HUES64 (cell line): ENCODE data around the gene XPOT.

Experiments
- H3K27ac ChIP-seq: 2 replicates; pipeline ENCODE4 v1.7.0; 2013; ENCODE audit warnings: low read depth, low read length, inconsistent platforms
- H3K27me3 ChIP-seq: 2 replicates; pipeline ENCODE4 v1.6.1; 2013; ENCODE audit warnings: mild to moderate bottlenecking, low read length; ENCODE audit not compliant: insufficient read depth
- H3K36me3 ChIP-seq: 2 replicates; pipeline ENCODE4 v1.6.1; 2013; ENCODE audit warnings: mild to moderate bottlenecking, low read length; ENCODE audit not compliant: insufficient read depth
- H3K4me1 ChIP-seq: 2 replicates; pipeline ENCODE4 v1.6.1; 2013; ENCODE audit warnings: mild to moderate bottlenecking, low read length, moderate library complexity; ENCODE audit not compliant: insufficient read depth
- H3K4me3 ChIP-seq: 2 replicates; pipeline ENCODE4 v1.5.1; 2013; ENCODE audit warnings: mild to moderate bottlenecking, low read length, moderate library complexity
- H3K9ac ChIP-seq: 2 replicates; pipeline ENCODE4 v1.6.1; 2013; ENCODE audit warnings: mild to moderate bottlenecking, low read depth, low read length
- H3K9me3 ChIP-seq: 2 replicates; pipeline ENCODE4 v1.6.1; 2013; ENCODE audit warnings: low read depth, low read length; ENCODE audit not compliant: insufficient read depth
- WGBS: fragments of 150-250, 120-280 bp; methylation state at CpG from one replicate; pipeline ENCODE4 v1.1.7; 2013; ENCODE audit warnings: missing lambda C conversion rate; 5-methylcytosine and 5-hydroxymethylcytosine counted together

Gene XPOT

DNA sequence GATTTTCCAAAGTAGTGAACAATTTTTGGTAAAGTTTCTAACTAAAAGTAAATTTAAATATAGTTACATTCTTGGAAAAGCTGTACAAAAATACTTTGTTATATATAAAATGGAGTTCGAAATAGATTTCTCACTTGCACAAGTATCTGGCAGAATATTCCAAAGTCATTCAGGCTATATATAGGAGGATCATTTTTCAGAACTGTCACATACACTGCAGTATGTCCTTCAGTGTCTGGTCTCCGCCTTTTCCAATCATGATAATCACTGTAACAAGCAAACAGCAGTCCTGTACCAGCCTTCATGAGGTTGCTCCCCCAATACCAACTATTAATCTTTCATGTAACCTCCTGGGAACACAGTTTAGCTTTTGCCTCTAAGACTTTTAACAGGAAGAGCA is 66.3 kb downstream of the XPOT start:
- Histone ChIP-seq H3K9me3 (peaks cover 5% of the 10 kb centered on the region; the same call in 1 of the 2 replicates), H3K9ac (no peak overlapping the region), H3K4me3 (no peak overlapping the region), H3K36me3 (peaks cover 91% of the 10 kb centered on the region), H3K27me3 (no peaks in the 10 kb centered on the region), H3K4me1 (no peaks in the 10 kb centered on the region), H3K27ac (no peak overlapping the region)
- 93% methylated on average over 1 of the region's 2 CpGs for WGBS

DNA sequence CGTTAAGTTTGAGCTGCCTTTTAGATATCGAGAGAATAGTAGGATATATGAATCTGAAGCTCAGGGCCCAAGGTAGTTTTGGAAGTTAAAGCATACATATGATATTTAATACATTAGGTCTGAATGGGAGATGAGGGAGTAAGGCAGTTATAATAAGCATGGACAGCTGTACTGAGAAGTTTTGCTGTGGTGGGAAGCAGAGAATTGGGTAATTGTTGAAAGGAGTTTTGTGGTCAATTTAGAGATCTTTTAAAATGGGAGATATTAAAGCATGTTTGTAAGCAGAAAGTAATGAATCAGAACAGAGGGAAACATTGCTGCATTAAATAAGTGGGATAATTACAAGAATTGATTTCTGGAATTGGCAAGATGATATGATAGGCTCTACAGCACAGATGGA is 69.0 kb downstream of the XPOT start:
- Histone ChIP-seq H3K9me3 (peaks cover 16% of the 10 kb centered on the region), H3K9ac (no peak overlapping the region), H3K4me1 (no peaks in the 10 kb centered on the region), H3K36me3 (peaks cover 82% of the 10 kb centered on the region), H3K27me3 (no peaks in the 10 kb centered on the region), H3K4me3 (no peak overlapping the region), H3K27ac (no peak overlapping the region)
- over 99% methylated on average over 2 of the region's 2 CpGs for WGBS

GRCh38 chr12:64475518-64475917 is 71.3 kb downstream of the XPOT start:
- 97% methylated on average over 4 of the region's 4 CpGs for WGBS
- Histone ChIP-seq H3K9me3 (peaks cover 16% of the 10 kb centered on the region), H3K27ac (no peak overlapping the region), H3K9ac (no peak overlapping the region), H3K4me3 (no peak overlapping the region), H3K36me3 (peaks cover 79% of the 10 kb centered on the region), H3K27me3 (no peaks in the 10 kb centered on the region), H3K4me1 (no peaks in the 10 kb centered on the region)

DNA sequence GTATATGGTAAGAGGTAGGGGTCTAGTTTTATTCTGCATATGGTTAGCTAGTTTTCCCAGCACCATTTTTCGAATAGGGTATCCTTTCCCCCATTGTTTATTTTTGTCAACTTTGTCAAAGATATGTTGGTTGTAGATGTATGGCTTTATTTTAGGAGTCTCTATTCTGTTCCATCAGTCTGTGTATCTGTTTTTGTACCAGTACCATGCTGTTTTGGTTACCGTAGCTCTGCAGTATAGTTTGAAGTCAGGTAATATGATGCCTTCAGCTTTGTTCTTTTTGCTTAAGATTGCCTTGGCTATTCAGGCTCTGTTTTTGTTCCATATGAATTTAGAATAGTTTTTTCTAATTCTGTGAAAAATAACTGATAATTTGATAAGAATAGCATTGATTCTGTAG is 72.7 kb downstream of the XPOT start:
- peaks cover 81% of the 10 kb centered on the region for H3K36me3 ChIP-seq
- no peak overlapping the region for H3K9ac ChIP-seq
- H3K4me1 ChIP-seq, result no peaks in the 10 kb centered on the region
- peaks cover 16% of the 10 kb centered on the region for H3K9me3 ChIP-seq
- no peak overlapping the region for H3K4me3 ChIP-seq
- H3K27me3 ChIP-seq, result no peaks in the 10 kb centered on the region
- no peak overlapping the region for H3K27ac ChIP-seq
- WGBS, result 100% methylated on average over 2 of the region's 2 CpGs

DNA sequence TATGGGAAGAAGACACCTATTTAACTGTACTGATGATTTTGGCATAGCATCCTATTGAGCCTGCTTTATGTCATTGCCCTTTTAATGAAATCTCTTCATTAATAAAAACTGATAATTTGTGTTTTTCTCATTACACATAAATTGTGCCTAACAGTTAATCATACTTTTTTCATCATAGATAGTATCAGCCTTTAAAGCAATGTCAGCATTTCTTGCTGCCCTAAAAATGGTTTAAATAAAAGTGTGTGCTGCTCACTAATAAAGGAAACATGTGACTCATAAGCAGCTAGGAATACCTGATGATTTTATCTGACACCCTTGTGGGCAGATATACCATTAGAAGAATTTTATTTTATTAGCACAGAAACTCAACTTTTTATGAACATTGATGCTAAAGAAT is 74.5 kb downstream of the XPOT start:
- H3K4me3 ChIP-seq, result no peak overlapping the region
- H3K27me3 ChIP-seq, result no peaks in the 10 kb centered on the region
- no peak overlapping the region for H3K9ac ChIP-seq
- no peak overlapping the region for H3K27ac ChIP-seq
- H3K4me1 ChIP-seq, result no peaks in the 10 kb centered on the region
- peaks cover 16% of the 10 kb centered on the region for H3K9me3 ChIP-seq
- H3K36me3 ChIP-seq, result peaks cover 84% of the 10 kb centered on the region

DNA sequence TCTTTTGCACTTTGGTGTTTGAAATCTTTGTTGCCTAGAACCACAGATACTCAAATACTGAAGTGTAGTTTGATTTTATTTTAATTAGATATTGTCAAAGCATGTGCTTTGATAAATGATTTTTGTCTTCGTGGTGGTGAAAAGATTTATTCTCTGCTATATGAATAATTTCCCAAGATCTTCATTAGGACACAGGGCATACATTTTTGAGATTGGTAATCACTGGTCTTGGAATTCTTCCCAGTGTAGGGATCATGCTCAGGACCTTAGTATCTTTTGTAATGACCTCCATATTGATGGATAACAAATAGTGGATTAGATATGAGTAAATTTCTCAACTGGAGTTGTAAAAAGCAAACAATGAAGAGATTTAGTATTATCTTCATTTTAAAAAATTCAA is 76.0 kb downstream of the XPOT start:
- Histone ChIP-seq H3K27me3 (no peaks in the 10 kb centered on the region), H3K27ac (no peak overlapping the region), H3K36me3 (peaks cover 84% of the 10 kb centered on the region), H3K4me3 (no peak overlapping the region), H3K9me3 (peaks cover 14% of the 10 kb centered on the region), H3K4me1 (no peaks in the 10 kb centered on the region), H3K9ac (no peak overlapping the region)
- WGBS, result no CpG with 5 or more reads among the region's 1 CpG

DNA sequence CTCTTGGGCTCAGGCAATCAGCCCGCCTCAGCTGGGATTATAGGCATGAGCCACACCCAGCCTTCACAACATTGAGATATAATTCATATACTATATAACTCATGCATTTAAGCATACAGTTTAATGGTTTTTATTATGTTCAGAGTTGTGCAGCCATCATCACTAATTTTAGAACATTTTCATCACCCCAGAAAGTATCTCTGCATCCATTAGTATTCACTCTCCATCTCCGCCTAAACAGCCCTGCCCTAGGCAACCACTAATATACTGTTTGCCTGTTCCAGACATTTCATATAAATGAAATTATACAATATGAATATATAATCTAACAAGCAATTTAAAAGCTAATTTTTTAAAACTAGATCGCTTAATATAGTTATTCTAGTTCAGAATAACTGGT is 82.5 kb downstream of the XPOT start:
- H3K9me3 ChIP-seq, result no peaks in the 10 kb centered on the region
- no peaks in the 10 kb centered on the region for H3K27me3 ChIP-seq
- no peaks in the 10 kb centered on the region for H3K4me1 ChIP-seq
- H3K36me3 ChIP-seq, result peaks cover 97% of the 10 kb centered on the region
- H3K4me3 ChIP-seq, result no peak overlapping the region
- H3K27ac ChIP-seq, result no peak overlapping the region
- no peak overlapping the region for H3K9ac ChIP-seq
- 100% methylated on average over 2 of the region's 3 CpGs for WGBS

- Histone ChIP-seq H3K36me3 (peaks cover 95% of the 10 kb centered on the region), H3K9ac (no peak overlapping the region)
- 100% methylated on average over 1 of the region's 1 CpG for WGBS
Measured at GRCh38 chr12:64491718-64492117, 87.5 kb downstream of the XPOT start.

DNA sequence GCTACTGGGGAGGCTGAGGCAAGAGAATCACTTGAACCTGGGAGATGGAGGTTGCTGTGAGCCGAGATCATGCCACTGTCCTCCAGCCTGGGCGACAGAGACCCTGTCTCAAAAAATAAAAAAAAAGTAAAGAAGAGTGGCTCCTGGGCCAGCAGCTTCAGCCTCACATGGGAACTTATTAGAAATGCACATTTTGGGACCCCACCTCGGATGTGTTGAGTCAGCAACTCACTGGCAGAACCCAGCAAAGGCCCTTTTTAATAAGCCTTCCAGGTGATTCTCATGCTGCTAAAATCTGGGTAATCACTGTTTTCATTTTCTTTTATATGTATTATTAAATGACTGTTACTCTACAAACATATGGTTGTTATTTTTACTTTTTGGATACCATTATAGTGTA is 89.3 kb downstream of the XPOT start:
- no peak overlapping the region for H3K27ac ChIP-seq
- no peak overlapping the region for H3K9ac ChIP-seq
- H3K9me3 ChIP-seq, result no peaks in the 10 kb centered on the region
- no peaks in the 10 kb centered on the region for H3K4me1 ChIP-seq
- no peak overlapping the region for H3K4me3 ChIP-seq
- H3K27me3 ChIP-seq, result no peaks in the 10 kb centered on the region
- H3K36me3 ChIP-seq, result peaks cover 95% of the 10 kb centered on the region
- WGBS, result 97% methylated on average over 3 of the region's 3 CpGs

More at GRCh38 chr12:64491718-64492117, 87.5 kb downstream of the XPOT start:
- Histone ChIP-seq H3K27me3 (no peaks in the 10 kb centered on the region), H3K9me3 (no peaks in the 10 kb centered on the region), H3K4me3 (no peak overlapping the region), H3K4me1 (no peaks in the 10 kb centered on the region), H3K27ac (no peak overlapping the region)

- H3K27ac ChIP-seq, result no peak overlapping the region
- H3K27me3 ChIP-seq, result no peaks in the 10 kb centered on the region
- H3K9me3 ChIP-seq, result no peaks in the 10 kb centered on the region
- no peak overlapping the region for H3K4me3 ChIP-seq
- H3K36me3 ChIP-seq, result peaks cover 93% of the 10 kb centered on the region
- no peaks in the 10 kb centered on the region for H3K4me1 ChIP-seq
- no peak overlapping the region for H3K9ac ChIP-seq
- 97% methylated on average over 5 of the region's 5 CpGs for WGBS
Measured at GRCh38 chr12:64494998-64495729, 91.0 kb downstream of the XPOT start.

DNA sequence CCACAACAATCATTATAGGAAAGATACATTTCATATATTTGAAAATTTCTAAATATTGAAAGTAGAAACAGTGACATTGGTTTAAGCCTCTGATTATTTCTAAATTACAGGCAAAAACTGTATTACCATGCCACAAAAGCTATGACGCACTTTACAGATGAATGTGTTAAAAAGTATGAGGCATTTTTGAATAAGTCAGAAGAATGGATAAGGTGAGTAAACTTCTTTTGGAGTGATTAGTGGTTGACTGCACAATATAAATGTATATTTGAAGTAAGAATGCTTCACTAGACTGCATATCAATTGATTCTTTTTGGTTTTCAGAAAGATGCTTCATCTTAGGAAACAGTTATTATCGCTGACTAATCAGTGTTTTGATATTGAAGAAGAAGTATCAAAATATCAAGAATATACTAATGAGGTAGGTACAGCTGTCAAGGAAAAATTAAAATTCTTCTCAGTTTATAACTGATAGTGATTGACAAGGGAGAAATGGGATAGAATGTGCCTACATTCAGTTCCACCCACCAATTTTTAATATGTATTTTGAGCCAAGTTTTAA is 92.7 kb downstream of the XPOT start:
- Histone ChIP-seq H3K4me1 (no peaks in the 10 kb centered on the region), H3K9me3 (no peaks in the 10 kb centered on the region), H3K4me3 (no peak overlapping the region), H3K27ac (no peak overlapping the region), H3K9ac (no peak overlapping the region), H3K27me3 (no peaks in the 10 kb centered on the region), H3K36me3 (peaks cover 87% of the 10 kb centered on the region)
- 95% methylated on average over 2 of the region's 2 CpGs for WGBS
